Neuron (in vitro differentiated cells): ENCODE results near the gene NDUFA5.

Experiments used
- H2AFZ ChIP-seq: one replicate; pipeline ENCODE4 v1.6.1; 2013; ENCODE audit warnings: low read depth, mild to moderate bottlenecking, inconsistent platforms, low read length, moderate library complexity
- H3K27me3 ChIP-seq: one replicate; pipeline ENCODE4 v1.6.1; 2013; ENCODE audit warnings: low read length; ENCODE audit not compliant: insufficient read depth
- H3K36me3 ChIP-seq: one replicate; pipeline ENCODE4 v1.6.1; 2013; ENCODE audit warnings: low read length; ENCODE audit not compliant: insufficient read depth
- H3K4me1 ChIP-seq: one replicate; pipeline ENCODE4 v1.6.1; 2013; ENCODE audit warnings: low read length; ENCODE audit not compliant: insufficient read depth
- H3K4me3 ChIP-seq: 2 replicates; pipeline ENCODE4 v1.5.1; 2013; ENCODE audit warnings: mild to moderate bottlenecking, low read length, moderate library complexity
- H3K9me3 ChIP-seq: one replicate; pipeline ENCODE4 v1.6.1; 2013; ENCODE audit warnings: low read length

Gene NDUFA5

DNA sequence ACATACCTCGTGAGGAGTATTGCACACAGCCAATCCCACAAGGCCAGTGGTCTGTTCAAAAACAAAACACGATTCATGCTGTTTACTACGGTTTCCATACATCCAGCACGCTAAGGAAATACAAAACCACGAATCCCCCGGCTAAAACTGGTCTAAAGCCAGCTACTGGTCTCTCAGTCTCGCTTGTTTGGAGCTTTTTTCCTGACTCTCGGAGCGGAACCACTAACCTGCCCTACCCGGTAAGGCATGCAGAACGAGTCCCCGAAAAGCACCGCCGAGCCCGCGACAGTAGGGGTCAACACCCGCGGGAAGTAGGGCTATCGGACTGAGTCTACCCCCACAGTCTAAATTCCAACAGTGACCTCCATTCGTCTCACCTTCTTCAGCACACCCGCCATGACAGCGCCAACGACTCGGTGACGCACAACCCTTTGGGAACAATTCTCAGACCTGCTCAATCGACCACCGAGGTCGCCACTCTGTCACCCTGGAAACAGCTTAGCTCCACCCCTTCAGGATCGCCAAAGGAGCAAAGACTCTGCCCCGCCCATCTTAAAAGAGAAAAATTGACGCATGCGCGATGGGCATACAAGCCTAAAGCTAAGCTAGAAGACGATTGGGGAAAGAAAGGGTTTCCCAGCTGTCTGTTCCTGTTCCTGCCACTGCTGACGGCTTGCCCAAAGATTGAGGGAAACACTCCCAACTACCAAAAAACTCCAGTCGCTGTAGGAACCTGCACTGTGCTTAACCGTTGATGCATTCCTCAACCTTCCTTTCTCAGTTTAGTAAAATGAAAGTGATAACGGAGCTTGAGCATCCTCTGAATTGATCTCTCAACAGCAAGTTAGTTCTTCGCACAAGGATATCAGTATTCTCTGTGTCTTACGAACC, at the start of gene NDUFA5:
Gene NDUFA5 (minus strand): TSS at position 421 of the 891 bp plus-strand sequence. CDS start 23 bp downstream, at position 398.
- H2AFZ ChIP-seq, result peak within 1 kb of the TSS; percentile 83
- H3K4me1 ChIP-seq, result peaks cover 17% of the 10 kb centered on the region
- H3K4me3 ChIP-seq, result peak within 1 kb of the TSS; percentile 81
- H3K27me3 ChIP-seq, result peaks cover 3% of the 10 kb centered on the region
- H3K36me3 ChIP-seq, result peaks cover 27% of the 10 kb centered on the region
- H3K9me3 ChIP-seq, result no peaks in the 10 kb centered on the region

DNA sequence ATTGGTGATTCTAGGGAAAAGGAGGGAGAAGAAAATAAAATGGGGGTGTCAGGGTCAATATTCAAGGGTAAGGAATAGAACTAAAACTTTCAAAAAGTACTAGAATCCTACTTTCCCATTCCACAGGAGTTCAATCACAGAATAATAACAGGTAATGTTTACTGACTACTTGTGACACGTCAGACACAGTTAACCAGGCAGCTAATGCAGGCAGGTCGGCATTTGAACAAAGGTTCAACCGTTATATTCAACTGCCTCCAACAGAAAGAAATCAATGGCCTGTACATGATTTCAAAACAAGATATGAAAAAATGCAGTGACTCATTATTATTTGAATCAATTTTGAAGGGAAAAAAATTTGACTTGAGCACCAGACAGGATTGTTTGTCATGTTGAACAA, 47.1 kb upstream of the NDUFA5 start:
- no peaks in the 10 kb centered on the region for H3K27me3 ChIP-seq
- H3K36me3 ChIP-seq, result no peaks in the 10 kb centered on the region
- H3K9me3 ChIP-seq, result no peaks in the 10 kb centered on the region
- no peak overlapping the region for H2AFZ ChIP-seq
- no peaks in the 10 kb centered on the region for H3K4me1 ChIP-seq
- no peak overlapping the region for H3K4me3 ChIP-seq

DNA sequence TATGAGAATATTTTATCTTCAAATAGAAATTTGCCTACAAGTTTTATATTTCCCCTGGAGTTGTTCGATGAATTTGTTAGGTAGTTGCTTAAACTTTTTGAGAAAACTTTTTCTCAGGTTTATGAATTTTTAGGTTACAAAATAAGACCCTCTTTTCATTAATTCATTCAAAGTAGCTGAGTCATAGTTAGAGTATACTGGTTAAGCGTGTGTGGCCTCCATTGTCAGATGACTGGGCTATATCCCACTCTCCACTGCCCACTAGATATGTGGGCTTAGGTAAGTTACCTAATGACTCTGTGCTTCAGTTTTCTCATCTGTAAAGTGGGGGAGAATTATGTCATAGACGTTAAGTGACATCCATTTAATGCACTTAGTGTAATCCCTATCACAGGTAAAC, 45.0 kb upstream of the NDUFA5 start:
- Histone ChIP-seq H3K9me3 (no peaks in the 10 kb centered on the region), H2AFZ (no peak overlapping the region), H3K4me1 (no peaks in the 10 kb centered on the region), H3K36me3 (no peaks in the 10 kb centered on the region), H3K27me3 (no peaks in the 10 kb centered on the region), H3K4me3 (no peak overlapping the region)

DNA sequence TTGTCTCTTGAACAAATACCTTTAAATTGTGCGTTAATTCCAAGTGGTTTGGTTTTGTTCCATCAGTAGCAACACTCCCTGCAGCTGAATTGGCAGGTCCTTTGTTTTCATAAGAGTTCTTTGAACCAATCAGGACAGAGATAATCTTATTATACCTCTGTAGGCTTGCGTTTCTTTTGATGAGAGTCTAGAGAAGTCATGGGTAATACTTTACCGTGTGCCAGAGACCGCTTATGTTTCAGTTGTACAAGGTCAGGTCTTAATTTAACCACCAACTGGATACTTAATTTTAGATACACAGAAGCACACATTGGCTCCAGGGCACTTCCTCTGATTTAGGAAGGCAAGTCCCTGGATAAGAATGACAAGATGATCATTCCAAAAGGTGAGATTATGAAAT, 43.9 kb upstream of the NDUFA5 start, which contains the start of gene ASB15:
Gene ASB15 (plus strand): TSS at position 292 of the 400 bp plus-strand sequence. CDS start 12,682 bp downstream, outside the sequence.
- Histone ChIP-seq H3K9me3 (no peaks in the 10 kb centered on the region), H3K36me3 (no peaks in the 10 kb centered on the region), H3K27me3 (no peaks in the 10 kb centered on the region), H2AFZ (no peak within 1 kb of the TSS), H3K4me3 (no peak within 1 kb of the TSS), H3K4me1 (no peaks in the 10 kb centered on the region)

DNA sequence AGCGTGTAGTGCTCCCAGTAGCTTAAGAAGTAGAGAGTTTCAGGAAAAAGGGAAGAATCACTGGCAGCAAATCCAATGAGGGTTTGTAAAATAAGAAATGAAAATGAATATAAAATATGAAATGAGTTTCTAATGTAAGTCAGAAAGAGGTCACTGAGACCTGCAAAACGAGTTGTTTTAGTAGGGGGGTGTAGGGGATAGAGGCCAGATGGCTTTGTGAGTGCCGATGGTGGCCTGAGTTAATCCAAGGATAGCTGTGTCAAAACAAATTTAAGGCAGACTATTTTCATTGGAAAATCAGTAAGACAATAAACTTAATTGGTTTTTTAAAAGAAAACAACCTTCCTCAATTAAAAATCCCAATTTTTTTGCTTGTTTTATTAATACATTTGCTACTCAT, 43.3 kb upstream of the NDUFA5 start:
- Histone ChIP-seq H3K4me1 (no peaks in the 10 kb centered on the region), H3K4me3 (no peak overlapping the region), H3K36me3 (no peaks in the 10 kb centered on the region), H3K9me3 (no peaks in the 10 kb centered on the region), H2AFZ (no peak overlapping the region), H3K27me3 (no peaks in the 10 kb centered on the region)

DNA sequence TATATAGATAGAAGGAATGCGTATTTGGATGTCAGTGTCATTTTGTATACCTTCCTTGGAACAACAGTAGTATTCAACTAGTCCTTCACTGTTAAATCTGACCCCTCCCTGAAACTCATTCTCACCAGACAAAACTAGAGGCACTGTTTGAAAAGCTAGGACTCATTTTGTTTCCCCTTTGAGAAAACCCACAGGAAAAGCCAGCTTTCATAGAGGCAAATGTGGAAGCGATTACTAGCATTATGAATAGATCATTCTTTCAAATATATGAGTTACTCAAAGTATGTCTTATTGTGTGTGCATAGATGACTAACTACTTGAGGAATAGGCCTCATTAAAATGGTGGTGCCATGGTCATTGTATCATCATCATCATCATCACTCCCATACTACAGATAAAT, 42.1 kb upstream of the NDUFA5 start:
- H3K4me3 ChIP-seq, result no peak overlapping the region
- H3K27me3 ChIP-seq, result no peaks in the 10 kb centered on the region
- no peaks in the 10 kb centered on the region for H3K4me1 ChIP-seq
- no peaks in the 10 kb centered on the region for H3K9me3 ChIP-seq
- H2AFZ ChIP-seq, result no peak overlapping the region
- H3K36me3 ChIP-seq, result no peaks in the 10 kb centered on the region

DNA sequence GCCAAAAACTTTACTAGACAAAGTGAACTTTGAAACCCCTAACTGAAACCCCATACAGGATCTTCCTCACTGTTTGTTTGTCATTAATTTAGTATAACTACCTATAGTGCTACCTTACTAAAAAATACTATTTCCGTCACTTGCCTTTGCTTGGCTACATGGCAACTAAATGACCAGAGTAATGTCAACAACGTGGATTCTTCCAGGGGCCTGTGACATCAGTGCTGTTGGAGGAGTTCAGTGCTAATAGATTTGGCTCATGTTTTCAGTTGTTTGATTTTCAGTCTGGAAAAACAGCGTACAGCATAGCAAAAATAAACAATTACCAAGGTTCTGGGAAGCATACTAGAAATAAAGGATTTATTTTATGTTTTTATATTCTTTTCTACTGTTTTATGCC, 41.0 kb upstream of the NDUFA5 start:
- Histone ChIP-seq H3K9me3 (no peaks in the 10 kb centered on the region), H3K36me3 (no peaks in the 10 kb centered on the region), H3K4me3 (no peak overlapping the region), H2AFZ (no peak overlapping the region), H3K4me1 (no peaks in the 10 kb centered on the region), H3K27me3 (no peaks in the 10 kb centered on the region)

DNA sequence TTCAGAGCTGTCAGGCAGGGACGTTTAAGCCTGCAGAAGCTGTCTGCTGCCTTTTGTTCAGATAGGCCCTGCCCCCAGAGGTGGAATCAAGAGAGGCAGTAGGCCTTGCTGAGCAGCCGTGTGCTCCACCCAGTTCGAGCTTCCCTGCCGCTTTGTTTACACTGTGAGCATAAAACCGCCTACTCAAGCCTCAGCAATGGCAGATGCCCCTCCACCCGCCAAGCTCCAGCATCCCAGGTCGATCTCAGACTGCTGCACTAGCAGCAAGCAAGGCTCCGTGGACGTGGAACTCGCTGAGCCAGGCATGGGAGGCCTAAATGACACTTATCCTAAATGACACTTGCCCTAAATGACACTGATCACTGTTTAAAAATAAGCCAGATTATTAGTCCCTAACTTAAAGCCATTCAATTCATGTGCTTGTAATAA, 37.2 kb upstream of the NDUFA5 start:
- Histone ChIP-seq H3K27me3 (no peaks in the 10 kb centered on the region), H3K9me3 (no peaks in the 10 kb centered on the region), H3K4me3 (peak overlapping the region; percentile 22), H3K36me3 (no peaks in the 10 kb centered on the region), H2AFZ (peak overlapping the region; percentile 69), H3K4me1 (no peaks in the 10 kb centered on the region)

DNA sequence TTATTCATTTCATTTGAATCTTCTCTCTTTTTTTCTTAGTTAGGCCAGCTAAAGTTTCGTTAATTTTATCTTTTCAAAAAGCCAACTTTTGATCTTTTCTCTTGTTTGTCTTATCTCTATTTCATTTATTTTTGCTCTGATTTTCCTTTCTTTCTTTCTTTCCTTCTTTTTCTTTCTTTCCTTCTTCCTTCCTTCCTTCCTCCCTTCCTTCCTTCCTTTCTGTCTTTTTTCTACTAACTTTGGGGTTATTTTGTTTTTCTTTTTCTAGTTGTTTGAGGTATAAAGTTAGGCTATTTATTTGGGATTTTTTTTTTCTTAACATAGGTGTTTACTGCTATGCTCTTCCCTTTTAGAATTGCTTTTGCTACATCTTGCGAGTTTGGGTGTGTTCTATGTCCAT, 30.8 kb upstream of the NDUFA5 start:
- Histone ChIP-seq H3K4me1 (no peaks in the 10 kb centered on the region), H3K27me3 (no peaks in the 10 kb centered on the region), H3K9me3 (no peaks in the 10 kb centered on the region), H3K4me3 (no peak overlapping the region), H3K36me3 (no peaks in the 10 kb centered on the region), H2AFZ (no peak overlapping the region)

DNA sequence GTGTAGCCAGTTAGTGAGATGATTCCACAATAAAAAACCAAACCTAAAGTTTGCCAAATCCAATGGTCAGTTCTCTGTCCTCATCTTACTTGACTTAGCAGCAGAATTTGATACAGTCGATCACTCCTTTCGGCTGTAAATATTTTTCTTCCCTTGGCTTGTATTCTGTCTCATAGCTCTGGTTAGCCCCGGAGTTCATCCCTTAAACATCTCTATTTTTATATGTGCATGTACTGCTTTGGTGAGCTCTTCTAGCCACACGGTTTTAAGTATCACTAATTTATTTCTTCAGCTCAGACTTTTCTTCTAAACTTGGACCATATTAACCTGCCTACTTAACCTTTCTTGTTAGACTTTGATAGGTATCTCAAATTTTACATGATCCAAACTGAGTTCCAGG, 26.2 kb upstream of the NDUFA5 start:
- Histone ChIP-seq H3K27me3 (no peaks in the 10 kb centered on the region), H2AFZ (no peak overlapping the region), H3K4me3 (no peak overlapping the region)

DNA sequence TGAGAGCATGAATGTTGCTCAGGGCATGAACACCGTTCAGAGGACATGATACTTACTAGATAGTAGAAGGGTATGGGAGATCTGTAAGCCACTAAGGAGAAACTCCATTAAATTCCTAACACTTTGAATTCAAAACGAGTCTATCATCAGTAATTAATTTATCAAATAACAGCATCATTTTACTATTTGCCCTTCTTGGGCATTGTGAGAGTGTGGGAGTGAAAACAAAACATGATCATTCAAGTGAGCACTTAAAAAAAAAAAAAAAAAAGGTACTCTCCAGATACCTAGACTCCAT, 23.5 kb upstream of the NDUFA5 start:
- H3K27me3 ChIP-seq, result no peaks in the 10 kb centered on the region
- no peak overlapping the region for H2AFZ ChIP-seq
- H3K4me1 ChIP-seq, result no peaks in the 10 kb centered on the region
- no peaks in the 10 kb centered on the region for H3K9me3 ChIP-seq
- H3K36me3 ChIP-seq, result no peaks in the 10 kb centered on the region
- H3K4me3 ChIP-seq, result no peak overlapping the region

More for the DNA sequence above, 26.2 kb upstream of the NDUFA5 start:
- Histone ChIP-seq H3K9me3 (no peaks in the 10 kb centered on the region), H3K4me1 (no peaks in the 10 kb centered on the region), H3K36me3 (no peaks in the 10 kb centered on the region)

DNA sequence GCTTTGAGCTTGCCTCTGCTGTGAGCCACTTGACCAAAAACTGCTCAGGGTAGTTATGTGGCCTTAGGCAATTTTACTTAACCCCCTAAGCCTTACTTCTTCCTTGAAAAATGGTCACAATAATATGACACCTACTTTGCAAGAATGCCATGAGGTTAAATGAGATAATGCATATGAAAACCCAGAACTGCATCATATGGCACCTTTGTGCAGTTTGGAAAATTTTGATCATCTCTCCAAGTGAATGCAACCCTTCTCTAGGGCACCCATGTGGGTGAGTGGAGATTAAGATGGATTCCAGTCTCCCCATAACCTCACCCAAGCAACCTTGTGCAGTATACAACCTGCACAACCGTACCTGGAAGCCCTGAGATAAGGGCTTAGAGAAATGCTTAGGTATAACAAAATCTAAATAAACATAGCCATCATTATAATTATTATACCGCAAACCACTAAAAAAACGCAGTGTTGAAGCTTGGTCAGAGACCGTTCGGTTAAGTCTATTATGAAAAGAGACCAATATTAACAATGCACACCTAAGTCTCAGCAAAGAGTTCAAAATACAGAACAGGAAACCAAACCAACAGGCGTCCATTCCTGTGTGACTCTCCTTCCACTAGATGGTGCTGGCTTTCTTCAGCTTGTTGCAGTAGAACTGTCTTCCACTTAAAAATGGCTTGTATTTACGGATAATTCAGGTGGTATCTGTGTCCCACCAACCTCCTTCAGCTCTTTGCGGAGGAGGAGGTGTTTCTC, 23.0 kb upstream of the NDUFA5 start:
- H2AFZ ChIP-seq, result no peak overlapping the region
- H3K36me3 ChIP-seq, result no peaks in the 10 kb centered on the region
- H3K27me3 ChIP-seq, result no peaks in the 10 kb centered on the region
- H3K4me3 ChIP-seq, result no peak overlapping the region
- no peaks in the 10 kb centered on the region for H3K9me3 ChIP-seq
- H3K4me1 ChIP-seq, result no peaks in the 10 kb centered on the region

DNA sequence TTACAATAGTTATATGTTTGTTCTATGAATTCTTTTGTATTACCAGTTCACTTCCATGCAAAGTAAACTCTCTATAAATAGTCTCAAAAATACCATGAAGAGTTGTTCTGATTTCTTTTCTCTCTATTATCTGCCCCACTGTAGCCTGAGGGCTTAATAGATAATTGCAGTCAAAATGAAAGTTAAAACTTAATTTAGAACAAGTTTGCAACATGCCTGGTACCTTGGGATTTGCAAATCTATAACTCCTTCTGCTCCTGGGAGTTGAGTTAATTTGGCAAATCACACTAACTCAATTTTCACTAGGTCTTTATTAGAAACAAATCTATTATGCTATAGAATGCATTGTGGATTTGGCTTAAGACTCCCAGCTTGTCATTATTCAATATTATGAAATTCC, 21.8 kb upstream of the NDUFA5 start:
- no peaks in the 10 kb centered on the region for H3K4me1 ChIP-seq
- no peaks in the 10 kb centered on the region for H3K36me3 ChIP-seq
- no peak overlapping the region for H3K4me3 ChIP-seq

More for the DNA sequence above, 21.8 kb upstream of the NDUFA5 start:
- Histone ChIP-seq H3K9me3 (no peaks in the 10 kb centered on the region), H3K27me3 (no peaks in the 10 kb centered on the region), H2AFZ (no peak overlapping the region)
